WERI-Rb-1 (cell line): ENCODE results near the gene GYS2.

Experiments used
- DNase-seq: peaks from one replicate; pipeline ENCODE4 v3.0.0-alpha.2; 2020
- H3K27ac ChIP-seq: fragments of 250-450 bp; sonication (Bioruptor Pico); 2 replicates; pipeline ENCODE4 v1.5.1; 2020; ENCODE audit warnings: mild to moderate bottlenecking, moderate library complexity
- H3K27me3 ChIP-seq: fragments of 250-450 bp; sonication (Bioruptor Pico); 2 replicates; pipeline ENCODE4 v1.5.1; 2021; ENCODE audit warnings: mild to moderate bottlenecking, low read depth, moderate library complexity; ENCODE audit not compliant: insufficient read depth, severe bottlenecking
- H3K36me3 ChIP-seq: fragments of 250-450 bp; sonication (Bioruptor Pico); 2 replicates; pipeline ENCODE4 v1.5.1; 2020; ENCODE audit warnings: mild to moderate bottlenecking, moderate library complexity
- H3K4me3 ChIP-seq: 2 replicates; pipeline ENCODE4 v1.5.1; 2011; ENCODE audit warnings: low read depth, mild to moderate bottlenecking, control low read depth, low read length
- H3K9me3 ChIP-seq: fragments of 250-450 bp; sonication (Bioruptor Pico); 2 replicates; pipeline ENCODE4 v1.5.1; 2021; ENCODE audit warnings: mild to moderate bottlenecking, moderate library complexity; ENCODE audit not compliant: severe bottlenecking
- TF ChIP-seq, protein P1 (sequence below): IDR thresholded peaks from 2 replicates; pipeline ENCODE4 v1.5.1; 2011; ENCODE audit warnings: low read depth, mild to moderate bottlenecking, control low read depth, inconsistent platforms, low read length

Gene GYS2

DNA sequence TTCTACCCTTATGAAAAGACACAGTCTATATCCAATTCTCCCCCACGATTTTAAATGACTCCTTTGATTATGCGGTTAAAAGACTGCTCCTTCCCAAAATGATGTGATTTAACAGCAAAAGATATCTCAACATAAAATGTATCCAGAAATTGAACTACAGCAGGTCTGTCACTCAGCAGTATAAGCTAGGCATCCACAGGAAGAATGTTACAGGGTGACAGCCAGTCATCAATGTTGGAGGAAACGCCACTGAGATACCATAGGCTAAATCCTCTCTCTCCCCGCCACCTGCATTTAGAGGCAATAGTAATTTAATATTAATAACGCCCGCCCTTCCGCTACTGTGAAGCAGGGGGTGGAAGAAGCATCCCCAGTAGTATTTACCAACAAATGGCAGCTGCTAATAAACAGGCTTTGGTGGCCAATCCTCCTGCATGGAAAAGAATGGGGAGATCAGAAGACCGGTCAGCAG lies 103.8 kb downstream of the GYS2 start:
- TF ChIP-seq, protein P1, sequence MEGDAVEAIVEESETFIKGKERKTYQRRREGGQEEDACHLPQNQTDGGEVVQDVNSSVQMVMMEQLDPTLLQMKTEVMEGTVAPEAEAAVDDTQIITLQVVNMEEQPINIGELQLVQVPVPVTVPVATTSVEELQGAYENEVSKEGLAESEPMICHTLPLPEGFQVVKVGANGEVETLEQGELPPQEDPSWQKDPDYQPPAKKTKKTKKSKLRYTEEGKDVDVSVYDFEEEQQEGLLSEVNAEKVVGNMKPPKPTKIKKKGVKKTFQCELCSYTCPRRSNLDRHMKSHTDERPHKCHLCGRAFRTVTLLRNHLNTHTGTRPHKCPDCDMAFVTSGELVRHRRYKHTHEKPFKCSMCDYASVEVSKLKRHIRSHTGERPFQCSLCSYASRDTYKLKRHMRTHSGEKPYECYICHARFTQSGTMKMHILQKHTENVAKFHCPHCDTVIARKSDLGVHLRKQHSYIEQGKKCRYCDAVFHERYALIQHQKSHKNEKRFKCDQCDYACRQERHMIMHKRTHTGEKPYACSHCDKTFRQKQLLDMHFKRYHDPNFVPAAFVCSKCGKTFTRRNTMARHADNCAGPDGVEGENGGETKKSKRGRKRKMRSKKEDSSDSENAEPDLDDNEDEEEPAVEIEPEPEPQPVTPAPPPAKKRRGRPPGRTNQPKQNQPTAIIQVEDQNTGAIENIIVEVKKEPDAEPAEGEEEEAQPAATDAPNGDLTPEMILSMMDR, result no peak
- Histone ChIP-seq H3K4me3 (peak overlapping the region; percentile 86), H3K9me3 (no peaks in the 10 kb centered on the region), H3K27ac (peak overlapping the region; percentile 70), H3K27me3 (no peaks in the 10 kb centered on the region), H3K36me3 (peaks cover 23% of the 10 kb centered on the region)
- DNase-seq, result no peak

DNA sequence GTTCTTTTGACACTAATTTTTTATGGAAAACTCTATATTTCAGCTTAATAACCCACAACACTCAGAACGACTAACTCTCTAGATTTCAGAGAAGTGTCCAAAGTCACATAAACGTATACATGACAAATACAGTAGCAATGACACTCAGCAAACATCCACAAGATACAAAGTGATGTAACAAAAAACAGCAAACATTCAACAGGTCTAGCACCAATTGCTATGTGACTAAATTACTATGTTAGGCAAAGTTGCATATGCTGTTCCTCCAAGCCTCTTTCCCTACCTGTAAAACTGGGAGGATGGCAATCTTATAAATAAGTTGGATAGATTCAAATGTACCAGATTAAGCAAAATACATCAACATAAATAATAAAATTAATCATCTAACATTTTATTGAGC lies 104.9 kb downstream of the GYS2 start:
- TF ChIP-seq, protein P1, result no peak
- Histone ChIP-seq H3K4me3 (no peak overlapping the region), H3K27ac (no peak overlapping the region), H3K9me3 (no peaks in the 10 kb centered on the region), H3K36me3 (peaks cover 30% of the 10 kb centered on the region), H3K27me3 (no peaks in the 10 kb centered on the region)
- no peak for DNase-seq
